ENCODE measurements around the gene ITGB7. TPM values are rescaled to one million over a fixed set of nuclear protein-coding genes. Genes with fewer than 3 reads are reported as not detected.

The ITGB7 gene
- polyA plus RNA-seq, 2 donors: 7.5 to 8.0 TPM

- Histone ChIP-seq H3K36me3 (ENCODE audit: control insufficient read depth in 2 of 2, insufficient read depth in 2 of 2, low read length in 1 of 2) (peaks cover 0 to 15% of the 10 kb centered on the region in 2 donors), H3K4me3 (ENCODE audit: low read depth in 1 of 2, low read length in 2 of 2) (peak overlapping the region; percentile 75 to 90), H3K27me3 (ENCODE audit: control insufficient read depth in 1 of 2, insufficient read depth in 2 of 2, low read length in 2 of 2) (no peaks in the 10 kb centered on the region), H3K27ac (ENCODE audit: low read depth in 2 of 2, low read length in 1 of 2) (peak overlapping the region; percentile 97 to 99), H3K4me1 (ENCODE audit: control insufficient read depth in 2 of 2, insufficient read depth in 2 of 2, low read length in 1 of 2) (peaks cover 6 to 35% of the 10 kb centered on the region in 2 donors), H3K9me3 (ENCODE audit: control insufficient read depth in 2 of 2, insufficient read depth in 1 of 2, low read depth in 1 of 2, low read length in 1 of 2) (no peaks in the 10 kb centered on the region)
- WGBS, 2 donors: 0 to 1% methylated on average over 9 of the region's 9 CpGs
Measured at GRCh38 chr12:53231671-53231920, 24.5 kb upstream of the ITGB7 start.

- Histone ChIP-seq H3K27me3 (ENCODE audit: control insufficient read depth in 1 of 2, insufficient read depth in 2 of 2, low read length in 2 of 2) (no peaks in the 10 kb centered on the region), H3K4me1 (ENCODE audit: control insufficient read depth in 2 of 2, insufficient read depth in 2 of 2, low read length in 1 of 2) (peaks cover 7 to 31% of the 10 kb centered on the region in 2 donors), H3K27ac (ENCODE audit: low read depth in 2 of 2, low read length in 1 of 2) (peak overlapping the region; percentile 97 to 99), H3K36me3 (ENCODE audit: control insufficient read depth in 2 of 2, insufficient read depth in 2 of 2, low read length in 1 of 2) (peaks cover 0 to 15% of the 10 kb centered on the region in 2 donors), H3K4me3 (ENCODE audit: low read depth in 1 of 2, low read length in 2 of 2) (peak overlapping the region; percentile 75 to 90), H3K9me3 (ENCODE audit: control insufficient read depth in 2 of 2, insufficient read depth in 1 of 2, low read depth in 1 of 2, low read length in 1 of 2) (no peaks in the 10 kb centered on the region)
- WGBS, 2 donors: 44 to 54% methylated on average over 7 to 10 of the region's 10 CpGs
Measured at GRCh38 chr12:53230108-53230845, 23.2 kb upstream of the ITGB7 start.

- peaks cover 0 to 15% of the 10 kb centered on the region in 2 donors for H3K36me3 ChIP-seq (ENCODE audit: control insufficient read depth in 2 of 2, insufficient read depth in 2 of 2, low read length in 1 of 2)
- peaks cover 7 to 37% of the 10 kb centered on the region in 2 donors for H3K4me1 ChIP-seq (ENCODE audit: control insufficient read depth in 2 of 2, insufficient read depth in 2 of 2, low read length in 1 of 2)
- H3K9me3 ChIP-seq (ENCODE audit: control insufficient read depth in 2 of 2, insufficient read depth in 1 of 2, low read depth in 1 of 2, low read length in 1 of 2): no peaks in the 10 kb centered on the region
- 60 to 68% methylated on average over 2 of the region's 2 CpGs for WGBS, 2 donors
- no peaks in the 10 kb centered on the region for H3K27me3 ChIP-seq (ENCODE audit: control insufficient read depth in 1 of 2, insufficient read depth in 2 of 2, low read length in 2 of 2)
- peak overlapping the region; percentile 87 to 98 for H3K27ac ChIP-seq (ENCODE audit: low read depth in 2 of 2, low read length in 1 of 2)
- peak overlapping the region; percentile 59 to 90 for H3K4me3 ChIP-seq (ENCODE audit: low read depth in 1 of 2, low read length in 2 of 2)
Measured at GRCh38 chr12:53229454-53229853, 22.4 kb upstream of the ITGB7 start.

- H3K27me3 ChIP-seq (ENCODE audit: control insufficient read depth in 1 of 2, insufficient read depth in 2 of 2, low read length in 2 of 2): no peaks in the 10 kb centered on the region
- 73 to 82% methylated on average over 1 of the region's 1 CpG for WGBS, 2 donors
- H3K36me3 ChIP-seq (ENCODE audit: control insufficient read depth in 2 of 2, insufficient read depth in 2 of 2, low read length in 1 of 2): peaks cover 0 to 15% of the 10 kb centered on the region in 2 donors
- H3K4me1 ChIP-seq (ENCODE audit: control insufficient read depth in 2 of 2, insufficient read depth in 2 of 2, low read length in 1 of 2): peaks cover 11 to 35% of the 10 kb centered on the region in 2 donors
- peak overlapping the region in 1 of 2 donors; percentile 11 for H3K4me3 ChIP-seq (ENCODE audit: low read depth in 1 of 2, low read length in 2 of 2)
- H3K27ac ChIP-seq (ENCODE audit: low read depth in 2 of 2, low read length in 1 of 2): peak overlapping the region; percentile 87
- no peaks in the 10 kb centered on the region for H3K9me3 ChIP-seq (ENCODE audit: control insufficient read depth in 2 of 2, insufficient read depth in 1 of 2, low read depth in 1 of 2, low read length in 1 of 2)
Measured at GRCh38 chr12:53227836-53228235, 20.8 kb upstream of the ITGB7 start.

GRCh38 chr12:53227341-53227740, 20.3 kb upstream of the ITGB7 start:
- 94% methylated on average over 11 of the region's 11 CpGs for WGBS, 2 donors
- Histone ChIP-seq H3K36me3 (ENCODE audit: control insufficient read depth in 2 of 2, insufficient read depth in 2 of 2, low read length in 1 of 2) (peaks cover 0 to 15% of the 10 kb centered on the region in 2 donors), H3K4me1 (ENCODE audit: control insufficient read depth in 2 of 2, insufficient read depth in 2 of 2, low read length in 1 of 2) (peaks cover 11 to 36% of the 10 kb centered on the region in 2 donors), H3K9me3 (ENCODE audit: control insufficient read depth in 2 of 2, insufficient read depth in 1 of 2, low read depth in 1 of 2, low read length in 1 of 2) (no peaks in the 10 kb centered on the region), H3K27me3 (ENCODE audit: control insufficient read depth in 1 of 2, insufficient read depth in 2 of 2, low read length in 2 of 2) (no peaks in the 10 kb centered on the region), H3K27ac (ENCODE audit: low read depth in 2 of 2, low read length in 1 of 2) (peak overlapping the region; percentile 87), H3K4me3 (ENCODE audit: low read depth in 1 of 2, low read length in 2 of 2) (peak overlapping the region in 1 of 2 donors; percentile 11)

- Histone ChIP-seq H3K27ac (ENCODE audit: low read depth in 2 of 2, low read length in 1 of 2) (peak overlapping the region; percentile 87), H3K9me3 (ENCODE audit: control insufficient read depth in 2 of 2, insufficient read depth in 1 of 2, low read depth in 1 of 2, low read length in 1 of 2) (no peaks in the 10 kb centered on the region), H3K4me3 (ENCODE audit: low read depth in 1 of 2, low read length in 2 of 2) (no peak overlapping the region), H3K36me3 (ENCODE audit: control insufficient read depth in 2 of 2, insufficient read depth in 2 of 2, low read length in 1 of 2) (peaks cover 0 to 15% of the 10 kb centered on the region in 2 donors), H3K4me1 (ENCODE audit: control insufficient read depth in 2 of 2, insufficient read depth in 2 of 2, low read length in 1 of 2) (peaks cover 11 to 37% of the 10 kb centered on the region in 2 donors), H3K27me3 (ENCODE audit: control insufficient read depth in 1 of 2, insufficient read depth in 2 of 2, low read length in 2 of 2) (no peaks in the 10 kb centered on the region)
- whole genome bisulfite sequencing, 2 donors: 83 to 84% methylated on average over 4 of the region's 4 CpGs
Measured at GRCh38 chr12:53226815-53227214, 19.8 kb upstream of the ITGB7 start.

- Histone ChIP-seq H3K9me3 (ENCODE audit: control insufficient read depth in 2 of 2, insufficient read depth in 1 of 2, low read depth in 1 of 2, low read length in 1 of 2) (no peaks in the 10 kb centered on the region), H3K4me3 (ENCODE audit: low read depth in 1 of 2, low read length in 2 of 2) (peak overlapping the region in 1 of 2 donors; percentile 23), H3K4me1 (ENCODE audit: control insufficient read depth in 2 of 2, insufficient read depth in 2 of 2, low read length in 1 of 2) (peaks cover 11 to 37% of the 10 kb centered on the region in 2 donors), H3K36me3 (ENCODE audit: control insufficient read depth in 2 of 2, insufficient read depth in 2 of 2, low read length in 1 of 2) (peaks cover 0 to 15% of the 10 kb centered on the region in 2 donors), H3K27ac (ENCODE audit: low read depth in 2 of 2, low read length in 1 of 2) (peak overlapping the region; percentile 91 to 92), H3K27me3 (ENCODE audit: control insufficient read depth in 1 of 2, insufficient read depth in 2 of 2, low read length in 2 of 2) (no peaks in the 10 kb centered on the region)
- WGBS, 2 donors: 62 to 68% methylated on average over 10 of the region's 10 CpGs
Measured at GRCh38 chr12:53225635-53226424, 18.8 kb upstream of the ITGB7 start.

GRCh38 chr12:53224897-53225634, 18.0 kb upstream of the ITGB7 start:
- peaks cover 7 to 37% of the 10 kb centered on the region in 2 donors for H3K4me1 ChIP-seq (ENCODE audit: control insufficient read depth in 2 of 2, insufficient read depth in 2 of 2, low read length in 1 of 2)
- H3K36me3 ChIP-seq (ENCODE audit: control insufficient read depth in 2 of 2, insufficient read depth in 2 of 2, low read length in 1 of 2): peaks cover 0 to 15% of the 10 kb centered on the region in 2 donors
- H3K9me3 ChIP-seq (ENCODE audit: control insufficient read depth in 2 of 2, insufficient read depth in 1 of 2, low read depth in 1 of 2, low read length in 1 of 2): no peaks in the 10 kb centered on the region
- WGBS, 2 donors: 48 to 60% methylated on average over 10 of the region's 10 CpGs
- peak overlapping the region in 1 of 2 donors; percentile 23 for H3K4me3 ChIP-seq (ENCODE audit: low read depth in 1 of 2, low read length in 2 of 2)
- H3K27ac ChIP-seq (ENCODE audit: low read depth in 2 of 2, low read length in 1 of 2): peak overlapping the region; percentile 91 to 92
- H3K27me3 ChIP-seq (ENCODE audit: control insufficient read depth in 1 of 2, insufficient read depth in 2 of 2, low read length in 2 of 2): no peaks in the 10 kb centered on the region

Measured in esophagus (tissue), 2 donors.